Measurements from ENCODE around the gene ELMO1. TPM values are rescaled to one million over a fixed set of nuclear protein-coding genes. Genes with fewer than 3 reads are reported as not detected.

ELMO1 gene
- total RNA-seq, 4 donors from 2014 or later = 31.1 to 42.9 (median 38.7) TPM

DNA sequence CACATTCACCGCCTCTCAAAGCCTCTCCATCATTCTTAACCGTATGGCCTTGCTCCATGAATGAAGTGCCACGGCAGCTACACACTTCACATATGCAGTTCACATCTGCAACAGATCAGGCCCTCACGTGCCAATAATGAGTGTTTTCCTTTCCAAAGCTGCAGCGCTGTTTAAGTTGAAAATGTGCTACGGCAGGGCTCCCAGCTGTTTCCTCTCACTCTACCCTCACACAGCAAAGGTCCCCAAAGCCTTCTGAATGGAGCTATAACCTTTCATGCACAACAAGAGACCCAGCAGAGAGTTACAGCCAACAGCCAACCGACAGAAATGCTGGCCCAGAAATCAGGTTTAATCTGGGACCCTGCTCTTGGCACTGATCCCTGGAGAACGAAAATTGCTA, 236.1 kb downstream of the ELMO1 start:
- intact Hi-C loops (cut with DNase I) = no loop called here
- Histone ChIP-seq H3K27ac (replicated peaks in 1 of 4) (peak overlapping the region in 2 of 4 donors; percentile 6 to 58), H3K4me3 (no peak overlapping the region), H3K9me3 (no peaks in the 10 kb centered on the region), H3K4me1 (peaks cover 32 to 76% (median 71%) of the 10 kb centered on the region in 4 donors), H3K27me3 (no peaks in the 10 kb centered on the region), H3K36me3 (peaks cover 0 to 7% (median 0%) of the 10 kb centered on the region in 4 donors)
- TF ChIP-seq POLR2A (IDR thresholded peaks at IDR 0.05; ENCODE audit: low read depth) (no peak), EP300 (IDR thresholded peaks at IDR 0.05) (no peak), POLR2AphosphoS5 (IDR thresholded peaks at IDR 0.05) (no peak)
- TF ChIP-seq, protein P1, sequence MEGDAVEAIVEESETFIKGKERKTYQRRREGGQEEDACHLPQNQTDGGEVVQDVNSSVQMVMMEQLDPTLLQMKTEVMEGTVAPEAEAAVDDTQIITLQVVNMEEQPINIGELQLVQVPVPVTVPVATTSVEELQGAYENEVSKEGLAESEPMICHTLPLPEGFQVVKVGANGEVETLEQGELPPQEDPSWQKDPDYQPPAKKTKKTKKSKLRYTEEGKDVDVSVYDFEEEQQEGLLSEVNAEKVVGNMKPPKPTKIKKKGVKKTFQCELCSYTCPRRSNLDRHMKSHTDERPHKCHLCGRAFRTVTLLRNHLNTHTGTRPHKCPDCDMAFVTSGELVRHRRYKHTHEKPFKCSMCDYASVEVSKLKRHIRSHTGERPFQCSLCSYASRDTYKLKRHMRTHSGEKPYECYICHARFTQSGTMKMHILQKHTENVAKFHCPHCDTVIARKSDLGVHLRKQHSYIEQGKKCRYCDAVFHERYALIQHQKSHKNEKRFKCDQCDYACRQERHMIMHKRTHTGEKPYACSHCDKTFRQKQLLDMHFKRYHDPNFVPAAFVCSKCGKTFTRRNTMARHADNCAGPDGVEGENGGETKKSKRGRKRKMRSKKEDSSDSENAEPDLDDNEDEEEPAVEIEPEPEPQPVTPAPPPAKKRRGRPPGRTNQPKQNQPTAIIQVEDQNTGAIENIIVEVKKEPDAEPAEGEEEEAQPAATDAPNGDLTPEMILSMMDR (IDR thresholded peaks at IDR 0.05) = no peak
- WGBS = 63% methylated on average over 7 of the region's 8 CpGs
- peak; percentile 62 for DNase-seq (ENCODE audit: extremely low spot score)

DNA sequence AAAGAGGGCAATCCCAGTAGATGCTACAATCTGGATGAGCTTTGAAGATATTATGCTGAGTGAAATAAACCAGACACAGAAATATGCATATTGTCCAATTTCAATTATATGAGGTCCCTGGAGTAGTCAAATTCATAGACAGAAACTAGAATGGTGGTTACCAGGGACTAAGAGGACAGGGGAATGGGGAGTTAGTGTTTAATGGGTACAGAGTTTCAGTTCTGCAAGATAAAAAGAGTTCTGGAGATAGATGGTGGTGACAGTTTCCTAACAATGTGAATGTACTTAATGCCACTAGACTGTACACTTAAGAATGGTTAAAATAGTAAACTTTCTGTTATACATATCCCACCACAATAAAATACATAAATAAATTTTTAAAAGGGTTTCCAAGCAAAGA, 236.6 kb downstream of the ELMO1 start:
- Histone ChIP-seq H3K27ac (replicated peaks in 1 of 4) (peak overlapping the region; percentile 54 to 68 (median 58)), H3K4me1 (peaks cover 31 to 76% (median 69%) of the 10 kb centered on the region in 4 donors), H3K4me3 (no peak overlapping the region), H3K9me3 (no peaks in the 10 kb centered on the region), H3K27me3 (no peaks in the 10 kb centered on the region), H3K36me3 (peaks cover 0 to 7% (median 0%) of the 10 kb centered on the region in 4 donors)
- no peak for DNase-seq (ENCODE audit: extremely low spot score)
- TF ChIP-seq EP300 (IDR thresholded peaks at IDR 0.05) (no peak), POLR2A (IDR thresholded peaks at IDR 0.05; ENCODE audit: low read depth) (no peak), POLR2AphosphoS5 (IDR thresholded peaks at IDR 0.05) (no peak)
- TF ChIP-seq, protein P1 (IDR thresholded peaks at IDR 0.05) = no peak
- intact Hi-C loops (cut with DNase I) = no loop called here

DNA sequence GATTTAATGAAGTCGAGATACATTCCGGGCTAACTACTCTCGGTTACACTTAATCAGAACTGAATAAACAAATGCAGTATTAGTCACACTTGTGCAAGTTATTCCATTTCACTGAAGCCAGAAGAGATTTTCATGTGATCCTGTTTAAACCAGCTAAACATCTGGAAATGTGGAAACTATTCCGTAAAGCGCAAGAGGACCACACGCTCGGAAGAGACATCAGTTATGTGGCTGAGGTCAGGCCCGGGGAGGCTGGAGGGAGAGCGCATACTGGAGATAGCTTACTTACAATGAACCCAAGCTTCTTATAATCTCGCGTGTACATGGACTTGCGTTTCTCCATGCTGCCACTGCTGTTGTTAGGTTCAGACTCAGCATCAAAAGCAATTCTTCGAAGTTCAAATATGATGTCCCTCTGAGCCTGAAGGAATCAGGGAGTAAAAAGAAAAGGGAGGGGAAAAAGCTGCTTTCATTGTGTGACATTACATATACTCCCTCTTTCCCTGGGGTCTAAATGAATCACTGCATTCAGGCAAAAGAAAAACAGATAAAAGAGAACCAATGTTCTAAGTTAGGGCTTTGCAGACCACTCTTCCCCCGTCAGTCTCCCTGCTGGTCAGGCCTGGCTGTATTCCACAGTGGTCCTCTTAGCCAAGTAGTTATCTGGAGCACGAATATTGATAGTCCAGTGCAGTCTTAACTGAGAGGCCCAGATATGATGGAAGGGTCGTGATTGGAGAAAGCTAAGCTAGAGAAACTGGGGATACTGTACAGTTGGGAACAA, 237.4 kb downstream of the ELMO1 start:
- Histone ChIP-seq H3K27me3 (no peaks in the 10 kb centered on the region), H3K4me1 (peaks cover 27 to 75% (median 63%) of the 10 kb centered on the region in 4 donors), H3K9me3 (no peaks in the 10 kb centered on the region), H3K36me3 (peaks cover 0 to 7% (median 0%) of the 10 kb centered on the region in 4 donors), H3K27ac (replicated peaks in 1 of 4) (peak overlapping the region; percentile 54 to 68 (median 58)), H3K4me3 (no peak overlapping the region)
- intact Hi-C loops (cut with DNase I) = no loop called here
- peak; percentile 89 for DNase-seq (ENCODE audit: extremely low spot score)
- TF ChIP-seq, protein P1 (IDR thresholded peaks at IDR 0.05) = no peak
- TF ChIP-seq POLR2AphosphoS5 (IDR thresholded peaks at IDR 0.05) = peak; percentile 53 to 70
- WGBS = 63% methylated on average over 16 of the region's 16 CpGs

DNA sequence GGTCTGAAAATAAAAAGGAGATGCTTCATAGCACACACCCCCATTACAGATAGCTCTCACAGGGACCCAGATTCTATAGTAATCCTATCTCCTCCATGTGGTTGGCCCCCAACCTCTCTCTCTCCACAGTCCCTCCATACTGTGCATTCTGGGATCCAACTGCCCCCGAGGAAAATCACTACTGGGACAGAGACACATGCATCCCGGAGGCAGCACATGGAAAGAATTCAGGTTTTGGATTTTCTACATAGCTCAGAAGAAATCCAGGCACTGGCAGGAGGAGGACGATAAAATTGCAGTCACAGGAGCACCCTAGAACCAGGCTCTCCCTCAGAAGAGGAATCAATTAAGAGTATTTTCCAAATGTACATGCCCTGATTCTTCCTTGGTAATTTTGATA, 239.5 kb downstream of the ELMO1 start:
- Histone ChIP-seq H3K9me3 (no peaks in the 10 kb centered on the region), H3K27ac (replicated peaks in 1 of 4) (peak overlapping the region; percentile 71 to 83 (median 76)), H3K36me3 (peaks cover 0 to 21% (median 4%) of the 10 kb centered on the region in 4 donors), H3K27me3 (no peaks in the 10 kb centered on the region), H3K4me1 (peaks cover 27 to 77% (median 54%) of the 10 kb centered on the region in 4 donors), H3K4me3 (no peak overlapping the region)
- no peak for TF ChIP-seq POLR2A (IDR thresholded peaks at IDR 0.05; ENCODE audit: low read depth)
- TF ChIP-seq, protein P1 (IDR thresholded peaks at IDR 0.05) = no peak
- peak; percentile 42 for DNase-seq (ENCODE audit: extremely low spot score)
- 39% methylated on average over 3 of the region's 3 CpGs for WGBS
- intact Hi-C loops (cut with DNase I) = loop anchor here (5.0 kb wide), 1 partner anchor 623 kb away; no protein-coding TSS in a partner anchor
